H1 (cell line): Measurements from ENCODE around the gene PLPPR4.

Source experiments
- CHD2 ChIP-seq: IDR thresholded peaks from 2 replicates; pipeline ENCODE4 v1.6.1; 2012; ENCODE audit warnings: low read length, improper control_type of control experiment
- CTBP2 ChIP-seq: IDR thresholded peaks from 2 replicates; pipeline ENCODE4 v1.7.0; 2011; ENCODE audit warnings: borderline replicate concordance, mild to moderate bottlenecking, moderate library complexity, mixed read lengths, low read length; ENCODE audit not compliant: insufficient read depth, insufficient read length
- CTCF ChIP-seq, 3 experiments: IDR thresholded peaks; 1 replicate in 2 of 3; 2 replicates in 1 of 3; pipeline versions ENCODE4 v1.5.1 to v1.6.1; 2011; ENCODE audit warnings: low read length in 3 of 3, mild to moderate bottlenecking in 3 of 3, inconsistent platforms in 2 of 3, low read depth in 1 of 3, moderate library complexity in 1 of 3; ENCODE audit not compliant: insufficient read depth in 1 of 3; ENCODE audit errors: control extremely low read depth in 1 of 3
- E2F6 ChIP-seq: IDR thresholded peaks from 2 replicates; pipeline ENCODE4 v1.6.1; 2012; ENCODE audit warnings: inconsistent platforms
- EP300 ChIP-seq, 2 experiments: IDR thresholded peaks; 1 replicate in 1 of 2; 2 replicates in 1 of 2; pipeline ENCODE4 v1.6.1; 2011 to 2012; ENCODE audit warnings: low read depth in 2 of 2, low read length in 2 of 2, mild to moderate bottlenecking in 2 of 2, borderline replicate concordance in 1 of 2, inconsistent platforms in 1 of 2, moderate library complexity in 1 of 2
- FOSL1 ChIP-seq: IDR thresholded peaks from 2 replicates; pipeline ENCODE4 v1.6.1; 2011; ENCODE audit warnings: mild to moderate bottlenecking, low read depth, low read length, moderate library complexity; ENCODE audit not compliant: insufficient read depth
- MAX ChIP-seq: IDR thresholded peaks from 2 replicates; pipeline ENCODE4 v1.6.1; 2012; ENCODE audit warnings: inconsistent platforms
- POLR2A ChIP-seq, 2 experiments: IDR thresholded peaks; 1 replicate in 1 of 2; 2 replicates in 1 of 2; pipeline ENCODE4 v1.6.1; 2011; ENCODE audit warnings: low read depth in 2 of 2, low read length in 2 of 2, mild to moderate bottlenecking in 2 of 2; ENCODE audit errors: control extremely low read depth in 1 of 2
- RAD21 ChIP-seq, 2 experiments: IDR thresholded peaks in 1 of 2; conservative IDR thresholded peaks in 1 of 2; 2 replicates each; pipeline ENCODE4 v1.6.1; 2011; ENCODE audit warnings: low read depth in 2 of 2, low read length in 2 of 2, improper control_type of control experiment in 1 of 2, inconsistent platforms in 1 of 2, mild to moderate bottlenecking in 1 of 2, moderate library complexity in 1 of 2
- SIN3A ChIP-seq, 2 experiments: IDR thresholded peaks in 1 of 2; conservative IDR thresholded peaks in 1 of 2; 2 replicates each; pipeline ENCODE4 v1.6.1; 2011 to 2012; ENCODE audit warnings: low read length in 2 of 2, improper control_type of control experiment in 1 of 2, low read depth in 1 of 2, mild to moderate bottlenecking in 1 of 2
- SP2 ChIP-seq: IDR thresholded peaks from 2 replicates; pipeline ENCODE4 v1.6.1; 2012; ENCODE audit warnings: mild to moderate bottlenecking, low read length, inconsistent platforms
- YY1 ChIP-seq: IDR thresholded peaks from 2 replicates; pipeline ENCODE4 v1.6.1; 2011; ENCODE audit warnings: low read depth, mild to moderate bottlenecking, low read length

DNA sequence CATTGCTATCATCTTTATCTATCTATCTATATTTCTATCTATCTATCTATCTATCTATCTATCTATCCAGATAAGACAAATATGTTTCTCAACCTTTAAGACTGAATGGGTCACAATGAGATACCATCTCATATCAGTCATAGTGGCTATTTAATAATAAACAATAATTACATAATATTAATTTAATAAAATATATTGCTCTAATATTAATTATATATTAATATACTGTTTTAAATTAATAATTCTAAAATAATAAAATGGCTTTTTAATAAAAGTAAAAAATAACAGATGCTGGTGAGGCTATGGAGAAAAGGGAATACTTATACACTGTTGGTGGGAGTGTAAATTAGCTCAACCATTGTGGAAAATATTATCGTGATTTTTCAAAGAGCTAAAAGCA is 13.0 kb upstream of the PLPPR4 start:
- TF ChIP-seq SIN3A (conservative IDR thresholded peaks at IDR 0.05 in 1 of 2, IDR thresholded peaks at IDR 0.05 in 1 of 2; ENCODE audit: low read depth in 1 of 2, low read length in 2 of 2) (no peak), YY1 (no peak), CTCF (IDR thresholded peaks at IDR 0.05; ENCODE audit: control extremely low read depth in 1 of 3, insufficient read depth in 1 of 3, low read depth in 1 of 3, low read length in 3 of 3) (no peak), EP300 (IDR thresholded peaks at IDR 0.05; ENCODE audit: borderline replicate concordance in 1 of 2, low read depth in 2 of 2, low read length in 2 of 2) (no peak), FOSL1 (no peak), RAD21 (IDR thresholded peaks at IDR 0.05 in 1 of 2, conservative IDR thresholded peaks at IDR 0.05 in 1 of 2; ENCODE audit: low read depth in 2 of 2, low read length in 2 of 2) (no peak), MAX (no peak), CTBP2 (no peak), POLR2A (IDR thresholded peaks at IDR 0.05; ENCODE audit: control extremely low read depth in 1 of 2, low read depth in 2 of 2, low read length in 2 of 2) (no peak), E2F6 (no peak), SP2 (no peak), CHD2 (no peak)
